Body of pancreas (tissue), 4 donors: ENCODE measurements around the gene TP53.

Source experiments
- POLR2A ChIP-seq, 3 donors: fragments of 450-650 bp; IDR thresholded peaks; one replicate each; pipeline ENCODE4 v1.6.1; 2016; ENCODE audit warnings: antibody characterized with exemption in 3 of 3, mild to moderate bottlenecking in 2 of 3
- TF ChIP-seq, protein P1 (sequence below), 7 experiments: fragments of 450-650 bp in 4 of 7; fragments of 200-600 bp in 3 of 7; sonication (generic) in 3 of 7; IDR thresholded peaks; one replicate each; pipeline ENCODE4 v1.5.1; 2016 to 2019; ENCODE audit warnings: antibody characterized with exemption in 7 of 7

- no peak for TF ChIP-seq POLR2A (IDR thresholded peaks at IDR 0.05)
- TF ChIP-seq, protein P1, sequence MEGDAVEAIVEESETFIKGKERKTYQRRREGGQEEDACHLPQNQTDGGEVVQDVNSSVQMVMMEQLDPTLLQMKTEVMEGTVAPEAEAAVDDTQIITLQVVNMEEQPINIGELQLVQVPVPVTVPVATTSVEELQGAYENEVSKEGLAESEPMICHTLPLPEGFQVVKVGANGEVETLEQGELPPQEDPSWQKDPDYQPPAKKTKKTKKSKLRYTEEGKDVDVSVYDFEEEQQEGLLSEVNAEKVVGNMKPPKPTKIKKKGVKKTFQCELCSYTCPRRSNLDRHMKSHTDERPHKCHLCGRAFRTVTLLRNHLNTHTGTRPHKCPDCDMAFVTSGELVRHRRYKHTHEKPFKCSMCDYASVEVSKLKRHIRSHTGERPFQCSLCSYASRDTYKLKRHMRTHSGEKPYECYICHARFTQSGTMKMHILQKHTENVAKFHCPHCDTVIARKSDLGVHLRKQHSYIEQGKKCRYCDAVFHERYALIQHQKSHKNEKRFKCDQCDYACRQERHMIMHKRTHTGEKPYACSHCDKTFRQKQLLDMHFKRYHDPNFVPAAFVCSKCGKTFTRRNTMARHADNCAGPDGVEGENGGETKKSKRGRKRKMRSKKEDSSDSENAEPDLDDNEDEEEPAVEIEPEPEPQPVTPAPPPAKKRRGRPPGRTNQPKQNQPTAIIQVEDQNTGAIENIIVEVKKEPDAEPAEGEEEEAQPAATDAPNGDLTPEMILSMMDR (IDR thresholded peaks at IDR 0.05): no peak
Observed at GRCh38 chr17:7647018-7647417, 40.3 kb downstream of the TP53 start.
